Upper lobe of left lung (tissue), 6 donors: ENCODE measurements around the gene BAZ1B. TPM values are rescaled to one million over a fixed set of nuclear protein-coding genes. Genes with fewer than 3 reads are reported as not detected.

Source experiments
- ATAC-seq, 2 donors: fragments of 200-7000 bp; cut with Tn5 transposase; one replicate each; pipeline ENCODE4 v1.9.1; 2022; ENCODE audit warnings: mild to moderate bottlenecking in 2 of 2, moderate library complexity in 2 of 2; ENCODE audit not compliant: low FRiP score in 2 of 2
- DNase-seq, 2 donors: peaks; one replicate each; pipeline ENCODE4 v3.0.0-alpha.2; 2019 to 2020
- H3K27ac ChIP-seq, 4 donors: fragments of 200-600 bp; sonication (generic); one replicate each; pipeline ENCODE4 v1.5.1; 2016 to 2019
- H3K27me3 ChIP-seq, 4 donors: fragments of 200-600 bp; sonication (generic); one replicate each; pipeline ENCODE4 v1.5.1; 2017 to 2019
- H3K36me3 ChIP-seq, 4 donors: fragments of 200-600 bp; sonication (generic); one replicate each; pipeline ENCODE4 v1.5.1; 2016 to 2019
- H3K4me1 ChIP-seq, 4 donors: fragments of 200-600 bp; sonication (generic); one replicate each; pipeline ENCODE4 v1.5.1; 2018 to 2019
- H3K4me3 ChIP-seq, 4 donors: fragments of 200-600 bp; sonication (generic); one replicate each; pipeline ENCODE4 v1.5.1; 2017 to 2019; ENCODE audit warnings: mild to moderate bottlenecking in 2 of 4, moderate library complexity in 1 of 4
- H3K9me3 ChIP-seq, 4 donors: fragments of 200-600 bp; sonication (generic); one replicate each; pipeline ENCODE4 v1.5.1; 2018 to 2019
- EP300 ChIP-seq, 4 donors: sonication (generic); formaldehyde crosslinking; IDR thresholded peaks; one replicate each; pipeline ENCODE4 v1.5.1; 2017; ENCODE audit warnings: antibody characterized with exemption in 4 of 4, control low read depth in 2 of 4
- POLR2A ChIP-seq, 4 donors: fragments of 450-650 bp; IDR thresholded peaks; one replicate each; pipeline ENCODE4 v1.5.1; 2016 to 2017; ENCODE audit warnings: antibody characterized with exemption in 4 of 4, mild to moderate bottlenecking in 2 of 4
- POLR2AphosphoS5 ChIP-seq, 2 donors: sonication (generic); formaldehyde crosslinking; IDR thresholded peaks; one replicate each; pipeline ENCODE4 v1.5.1; 2017; ENCODE audit warnings: antibody characterized with exemption in 2 of 2
- WGBS, 2 donors: methylation state at CpG; one replicate each; pipeline ENCODE4 v1.1.5; 2017 to 2018; 5-methylcytosine and 5-hydroxymethylcytosine counted together
- small RNA-seq, 4 donors: library from RNA; depleted of rRNA; stranded (forward); fragments of <200 nt; gene quantifications; one replicate each; pipeline ENCODE3, GENCODE V24; 2016
- total RNA-seq, 6 donors: library from RNA; depleted of rRNA in 4 of 6; stranded (reverse); fragments of >200 nt in 4 of 6; gene quantifications; one replicate each; pipeline versions ENCODE4 v1.1.0 to v1.2.1, GENCODE V29; 2016 to 2021
- TF ChIP-seq, protein P1 (sequence below), 6 experiments: fragments of 450-650 bp in 4 of 6; fragments of 200-600 bp in 2 of 6; sonication (generic) in 2 of 6; IDR thresholded peaks; one replicate each; pipeline ENCODE4 v1.5.1; 2016 to 2019; ENCODE audit warnings: antibody characterized with exemption in 6 of 6
- donor health status: DM: no; HTN: no; CAD: no; lungs with moderate emphysema.
- donor health status: DM: no; HTN: yes; CAD: no; lungs with severe emphysema.

Gene BAZ1B
- total RNA-seq, 6 donors from 2014 or later, result 45.8 to 71.4 (median 56.0) TPM

- Histone ChIP-seq H3K27me3 (no peaks in the 10 kb centered on the region), H3K36me3 (no peaks in the 10 kb centered on the region), H3K4me3 (no peak overlapping the region), H3K9me3 (no peaks in the 10 kb centered on the region), H3K27ac (no peak overlapping the region), H3K4me1 (no peaks in the 10 kb centered on the region)
- ATAC-seq, result no peak
- no peak for DNase-seq
- WGBS, 2 donors, result 44 to 51% methylated on average over 13 to 14 of the region's 14 CpGs
- TF ChIP-seq POLR2AphosphoS5 (IDR thresholded peaks at IDR 0.05) (no peak), EP300 (IDR thresholded peaks at IDR 0.05) (no peak), POLR2A (IDR thresholded peaks at IDR 0.05) (no peak)
- TF ChIP-seq, protein P1, sequence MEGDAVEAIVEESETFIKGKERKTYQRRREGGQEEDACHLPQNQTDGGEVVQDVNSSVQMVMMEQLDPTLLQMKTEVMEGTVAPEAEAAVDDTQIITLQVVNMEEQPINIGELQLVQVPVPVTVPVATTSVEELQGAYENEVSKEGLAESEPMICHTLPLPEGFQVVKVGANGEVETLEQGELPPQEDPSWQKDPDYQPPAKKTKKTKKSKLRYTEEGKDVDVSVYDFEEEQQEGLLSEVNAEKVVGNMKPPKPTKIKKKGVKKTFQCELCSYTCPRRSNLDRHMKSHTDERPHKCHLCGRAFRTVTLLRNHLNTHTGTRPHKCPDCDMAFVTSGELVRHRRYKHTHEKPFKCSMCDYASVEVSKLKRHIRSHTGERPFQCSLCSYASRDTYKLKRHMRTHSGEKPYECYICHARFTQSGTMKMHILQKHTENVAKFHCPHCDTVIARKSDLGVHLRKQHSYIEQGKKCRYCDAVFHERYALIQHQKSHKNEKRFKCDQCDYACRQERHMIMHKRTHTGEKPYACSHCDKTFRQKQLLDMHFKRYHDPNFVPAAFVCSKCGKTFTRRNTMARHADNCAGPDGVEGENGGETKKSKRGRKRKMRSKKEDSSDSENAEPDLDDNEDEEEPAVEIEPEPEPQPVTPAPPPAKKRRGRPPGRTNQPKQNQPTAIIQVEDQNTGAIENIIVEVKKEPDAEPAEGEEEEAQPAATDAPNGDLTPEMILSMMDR (IDR thresholded peaks at IDR 0.05), result no peak
Measured at GRCh38 chr7:73397521-73398281, 124.4 kb downstream of the BAZ1B start.

DNA sequence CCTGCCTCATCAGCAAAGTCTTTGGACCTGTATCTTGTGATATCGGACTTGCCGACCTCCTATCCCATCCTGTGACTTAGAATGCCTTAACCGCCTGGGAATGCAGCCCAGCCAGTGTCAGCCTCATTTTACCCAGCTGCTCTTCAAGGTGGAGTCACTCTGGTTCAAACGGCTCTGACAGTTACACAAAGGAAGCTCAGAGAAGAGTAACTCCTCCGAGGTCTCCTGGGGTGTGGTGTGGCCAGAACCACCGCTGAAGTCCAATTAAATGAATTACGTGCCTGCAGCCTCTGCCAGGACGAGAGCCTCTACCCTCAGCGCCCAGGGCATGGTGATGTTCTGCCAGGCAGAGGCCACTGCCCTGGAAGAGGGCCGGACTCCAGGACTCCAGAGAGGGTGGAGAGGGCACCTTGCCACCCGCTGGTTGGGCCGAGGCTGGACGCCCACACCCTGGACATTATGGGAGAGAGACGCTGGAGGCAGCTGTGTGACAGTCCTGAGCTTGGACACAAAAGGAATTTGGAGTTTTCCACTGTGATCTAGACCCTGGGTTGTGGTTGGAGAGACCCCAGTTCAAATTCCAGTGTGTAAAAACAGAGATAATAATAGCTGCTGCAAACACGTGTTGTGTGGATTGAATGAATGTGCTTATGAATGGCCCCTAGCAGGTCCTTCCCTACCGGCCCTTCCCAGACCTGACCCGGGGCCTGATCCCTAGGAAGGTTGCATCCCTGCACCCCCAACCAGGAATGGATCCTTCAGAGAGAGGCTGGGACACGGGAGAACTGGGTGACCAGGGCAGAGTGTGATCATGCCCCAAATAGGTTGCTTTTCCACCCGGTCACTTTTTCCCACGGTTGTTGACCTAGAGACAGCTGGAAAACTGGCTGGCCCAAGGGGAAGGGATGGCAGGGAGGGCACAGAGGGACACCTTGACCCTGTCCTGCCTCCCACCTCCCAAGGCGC lies 126.3 kb downstream of the BAZ1B start:
- TF ChIP-seq POLR2AphosphoS5 (IDR thresholded peaks at IDR 0.05), result no peak
- no peak for TF ChIP-seq POLR2A (IDR thresholded peaks at IDR 0.05)
- no peak for TF ChIP-seq EP300 (IDR thresholded peaks at IDR 0.05)
- TF ChIP-seq, protein P1 (IDR thresholded peaks at IDR 0.05), result no peak
- no peak for DNase-seq

DNA sequence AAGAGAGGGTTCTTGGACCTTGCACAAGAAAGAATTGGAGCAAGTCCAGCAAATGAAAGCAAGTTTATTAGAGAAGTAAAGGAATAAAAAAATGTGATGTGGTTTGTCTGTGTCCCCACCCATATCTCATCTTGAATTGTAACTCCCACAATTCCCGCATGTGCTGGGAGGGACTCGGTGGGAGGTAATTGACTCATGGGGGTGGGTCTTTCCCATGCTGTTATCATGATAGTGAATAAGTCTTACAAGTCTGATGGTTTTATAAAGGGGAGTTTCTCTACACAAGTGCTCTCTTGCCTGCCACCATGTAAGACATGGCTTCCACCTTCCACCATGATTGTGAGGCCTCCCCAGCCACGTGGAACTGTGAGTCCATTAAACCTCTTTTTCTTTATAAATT lies 127.7 kb downstream of the BAZ1B start:
- Histone ChIP-seq H3K4me3 (no peak overlapping the region), H3K36me3 (no peaks in the 10 kb centered on the region), H3K9me3 (peaks cover 0 to 2% (median 0%) of the 10 kb centered on the region in 4 donors), H3K27ac (no peak overlapping the region), H3K4me1 (no peaks in the 10 kb centered on the region), H3K27me3 (no peaks in the 10 kb centered on the region)
- DNase-seq (no peak), ATAC-seq (no peak)
- no peak for TF ChIP-seq EP300 (IDR thresholded peaks at IDR 0.05)
- TF ChIP-seq, protein P1 (IDR thresholded peaks at IDR 0.05), result no peak
- TF ChIP-seq POLR2AphosphoS5 (IDR thresholded peaks at IDR 0.05), result no peak
- no peak for TF ChIP-seq POLR2A (IDR thresholded peaks at IDR 0.05)
- WGBS, 2 donors, result 74 to 75% methylated on average over 3 of the region's 3 CpGs

More for the DNA sequence above, 126.3 kb downstream of the BAZ1B start:
- H3K36me3 ChIP-seq, result no peaks in the 10 kb centered on the region
- no peak overlapping the region for H3K27ac ChIP-seq
- 80 to 83% methylated on average over 12 to 21 of the region's 21 CpGs for WGBS, 2 donors
- ATAC-seq, result no peak
- H3K9me3 ChIP-seq, result no peaks in the 10 kb centered on the region
- H3K4me3 ChIP-seq, result no peak overlapping the region
- no peaks in the 10 kb centered on the region for H3K27me3 ChIP-seq
- no peaks in the 10 kb centered on the region for H3K4me1 ChIP-seq

DNA sequence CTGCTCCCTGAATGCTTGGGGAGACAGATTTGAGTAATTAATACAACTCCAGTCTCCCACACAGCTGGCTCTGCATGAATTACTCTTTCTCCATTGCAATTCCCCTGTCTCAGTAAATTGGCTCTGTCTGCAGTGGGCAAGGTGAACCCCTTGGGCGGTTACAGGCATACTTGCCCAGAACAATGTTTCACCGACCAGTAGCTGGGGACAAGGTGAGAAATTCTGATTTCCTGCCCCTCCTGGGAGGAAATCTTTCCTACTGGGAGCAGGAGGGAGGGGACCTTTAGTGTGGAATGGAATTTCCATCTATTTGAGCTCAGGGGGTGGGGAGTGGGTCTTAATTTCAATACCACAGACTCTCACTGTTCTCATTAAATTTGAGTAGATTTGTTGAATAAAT lies 130.7 kb downstream of the BAZ1B start:
- no peaks in the 10 kb centered on the region for H3K27me3 ChIP-seq
- WGBS, 2 donors, result 65 to 75% methylated on average over 2 of the region's 2 CpGs
- peaks cover 14 to 33% (median 19%) of the 10 kb centered on the region in 4 donors for H3K9me3 ChIP-seq
- no peak overlapping the region for H3K4me3 ChIP-seq
- no peaks in the 10 kb centered on the region for H3K36me3 ChIP-seq
- no peak for ATAC-seq
- no peak overlapping the region for H3K27ac ChIP-seq
- no peaks in the 10 kb centered on the region for H3K4me1 ChIP-seq
- no peak for TF ChIP-seq POLR2AphosphoS5 (IDR thresholded peaks at IDR 0.05)
- no peak for TF ChIP-seq POLR2A (IDR thresholded peaks at IDR 0.05)
- TF ChIP-seq, protein P1 (IDR thresholded peaks at IDR 0.05), result no peak
- TF ChIP-seq EP300 (IDR thresholded peaks at IDR 0.05), result no peak
- no peak for DNase-seq

Small RNA genes lying within 50 kb of the gene (small RNA-seq; reads per million reads assigned to genes)
- 0 reads per million in 4 donors for gene RF00019
- gene RNU6-1198P, result 0 reads per million in 4 donors

Other genes starting within 250 kb of the BAZ1B start
- gene NSUN5, start 213.5 kb downstream of the BAZ1B start, total RNA-seq, result 10 to 100 TPM; 19.4 to 34.5 (median 30.9) TPM
- under 1 TPM in 3 of 6 donors, not detected in 3; 0.13 to 0.55 (median 0.37) TPM for gene TRIM50, start 194.2 kb downstream of the BAZ1B start, total RNA-seq
- under 1 TPM in 1 of 6 donors, not detected in 5; 0.30 TPM for gene FKBP6, start 194.1 kb downstream of the BAZ1B start, total RNA-seq
- gene FZD9, start 88.5 kb downstream of the BAZ1B start, total RNA-seq, result 1 to 10 TPM in 1 of 6 donors, under 1 TPM in 4, not detected in 1; 0.30 to 1.2 (median 0.63) TPM
- 10 to 100 TPM; 50.3 to 95.9 (median 62.5) TPM for gene BCL7B, start 35.4 kb upstream of the BAZ1B start, total RNA-seq
- 10 to 100 TPM; 15.7 to 52.9 (median 30.7) TPM for gene TBL2, start 56.3 kb upstream of the BAZ1B start, total RNA-seq
- gene MLXIPL, start 102.2 kb upstream of the BAZ1B start, total RNA-seq, result 10 to 100 TPM in 5 of 6 donors, 1 to 10 TPM in 1; 8.1 to 39.8 (median 14.4) TPM
- 1 to 10 TPM; 1.0 to 4.3 (median 1.5) TPM for gene VPS37D, start 145.5 kb upstream of the BAZ1B start, total RNA-seq
- gene DNAJC30, start 161.2 kb upstream of the BAZ1B start, total RNA-seq, result 10 to 100 TPM in 4 of 6 donors, 1 to 10 TPM in 2; 6.9 to 13.1 (median 10.3) TPM
- gene BUD23, start 161.3 kb upstream of the BAZ1B start, total RNA-seq, result 10 to 100 TPM; 19.9 to 52.3 (median 48.8) TPM
- gene STX1A, start 197.4 kb upstream of the BAZ1B start, total RNA-seq, result 10 to 100 TPM in 2 of 6 donors, 1 to 10 TPM in 4; 4.1 to 16.9 (median 5.9) TPM
- 10 to 100 TPM; 13.6 to 35.3 (median 28.2) TPM for gene ABHD11, start 216.5 kb upstream of the BAZ1B start, total RNA-seq
- gene CLDN3, start 248.0 kb upstream of the BAZ1B start, total RNA-seq, result 10 to 100 TPM; 21.9 to 95.0 (median 43.9) TPM